Memory B cell (primary cell): ENCODE measurements around the gene ESM1.
A peak's percentile ranks its signal among the peaks of the same experiment; 100 is the strongest.

Experiments used
- ATAC-seq: fragments of 150-1000 bp; cut with Tn5 transposase; 2 replicates; pipeline ENCODE4 v1.10.0; 2021; ENCODE audit warnings: low read depth, mild to moderate bottlenecking, moderate library complexity
- DNase-seq, 2 donors: peaks; one replicate each; pipeline ENCODE4 v3.0.0; 2022; ENCODE audit warnings: low spot score in 2 of 2
- H3K27ac Mint-ChIP-seq: one replicate; pipeline ENCODE4 v1.8.0; 2022; ENCODE audit warnings: mild to moderate bottlenecking, moderate library complexity, mixed read lengths
- H3K27me3 Mint-ChIP-seq: one replicate; pipeline ENCODE4 v1.8.0; 2022; ENCODE audit warnings: mixed read lengths
- H3K36me3 Mint-ChIP-seq: one replicate; pipeline ENCODE4 v1.8.0; 2022; ENCODE audit warnings: mild to moderate bottlenecking, mixed read lengths
- H3K4me1 Mint-ChIP-seq: one replicate; pipeline ENCODE4 v1.8.0; 2022; ENCODE audit warnings: mixed read lengths
- H3K4me3 Mint-ChIP-seq: one replicate; pipeline ENCODE4 v1.8.0; 2022; ENCODE audit warnings: mild to moderate bottlenecking, moderate library complexity, mixed read lengths
- H3K9me3 Mint-ChIP-seq: one replicate; pipeline ENCODE4 v1.8.0; 2022; ENCODE audit warnings: mixed read lengths

The ESM1 gene

GRCh38 chr5:54959673-54960418 is 25.5 kb downstream of the ESM1 start:
- ATAC-seq (no peak), DNase-seq (no peak)
- Mint-ChIP-seq H3K27ac (no peak overlapping the region), H3K4me3 (no peak overlapping the region), H3K4me1 (no peaks in the 10 kb centered on the region), H3K27me3 (peaks cover 15% of the 10 kb centered on the region), H3K36me3 (no peaks in the 10 kb centered on the region), H3K9me3 (no peaks in the 10 kb centered on the region)

- H3K36me3 Mint-ChIP-seq, result no peaks in the 10 kb centered on the region
- H3K9me3 Mint-ChIP-seq, result peaks cover 2% of the 10 kb centered on the region
- ATAC-seq, result no peak
- no peak overlapping the region for H3K4me3 Mint-ChIP-seq
- peaks cover 12% of the 10 kb centered on the region for H3K27me3 Mint-ChIP-seq
- no peaks in the 10 kb centered on the region for H3K4me1 Mint-ChIP-seq
- no peak overlapping the region for H3K27ac Mint-ChIP-seq
- DNase-seq, result no peak
Measured at GRCh38 chr5:54956922-54957321, 28.5 kb downstream of the ESM1 start.

- H3K27ac Mint-ChIP-seq, result no peak overlapping the region
- no peak overlapping the region for H3K4me3 Mint-ChIP-seq
- DNase-seq (no peak), ATAC-seq (no peak)
- peaks cover 3% of the 10 kb centered on the region for H3K9me3 Mint-ChIP-seq
- H3K36me3 Mint-ChIP-seq, result no peaks in the 10 kb centered on the region
- H3K4me1 Mint-ChIP-seq, result no peaks in the 10 kb centered on the region
- peaks cover 7% of the 10 kb centered on the region for H3K27me3 Mint-ChIP-seq
Measured at GRCh38 chr5:54947187-54947586, 38.2 kb downstream of the ESM1 start.

- Mint-ChIP-seq H3K27ac (no peak overlapping the region), H3K36me3 (no peaks in the 10 kb centered on the region), H3K4me3 (no peak overlapping the region), H3K9me3 (peaks cover 3% of the 10 kb centered on the region), H3K27me3 (peaks cover 7% of the 10 kb centered on the region), H3K4me1 (no peaks in the 10 kb centered on the region)
- no peak for DNase-seq
- no peak for ATAC-seq
Measured at GRCh38 chr5:54946306-54946819, 39.0 kb downstream of the ESM1 start.

GRCh38 chr5:54944364-54944763 is 41.0 kb downstream of the ESM1 start:
- Mint-ChIP-seq H3K27ac (no peak overlapping the region), H3K27me3 (peaks cover 10% of the 10 kb centered on the region), H3K4me3 (no peak overlapping the region), H3K9me3 (peaks cover 3% of the 10 kb centered on the region), H3K4me1 (no peaks in the 10 kb centered on the region), H3K36me3 (no peaks in the 10 kb centered on the region)
- no peak for ATAC-seq
- DNase-seq, result no peak

GRCh38 chr5:54942064-54942778 is 43.2 kb downstream of the ESM1 start:
- Mint-ChIP-seq H3K4me3 (no peak overlapping the region), H3K27me3 (peaks cover 7% of the 10 kb centered on the region), H3K27ac (no peak overlapping the region), H3K9me3 (no peaks in the 10 kb centered on the region), H3K4me1 (no peaks in the 10 kb centered on the region), H3K36me3 (no peaks in the 10 kb centered on the region)
- ATAC-seq, result peak; percentile 37
- no peak for DNase-seq

GRCh38 chr5:54936201-54936600 is 49.2 kb downstream of the ESM1 start:
- Mint-ChIP-seq H3K9me3 (no peaks in the 10 kb centered on the region), H3K27ac (no peak overlapping the region), H3K4me3 (no peak overlapping the region), H3K27me3 (peaks cover 10% of the 10 kb centered on the region), H3K36me3 (no peaks in the 10 kb centered on the region), H3K4me1 (no peaks in the 10 kb centered on the region)
- ATAC-seq (no peak), DNase-seq (no peak)

- Mint-ChIP-seq H3K4me1 (no peaks in the 10 kb centered on the region), H3K4me3 (no peak overlapping the region), H3K27me3 (peaks cover 7% of the 10 kb centered on the region), H3K9me3 (no peaks in the 10 kb centered on the region), H3K36me3 (no peaks in the 10 kb centered on the region), H3K27ac (no peak overlapping the region)
- DNase-seq (no peak), ATAC-seq (no peak)
Measured at GRCh38 chr5:54932789-54933188, 52.6 kb downstream of the ESM1 start.

- Mint-ChIP-seq H3K4me3 (no peak overlapping the region), H3K36me3 (no peaks in the 10 kb centered on the region), H3K27ac (no peak overlapping the region), H3K9me3 (peaks cover 5% of the 10 kb centered on the region), H3K27me3 (peaks cover 5% of the 10 kb centered on the region), H3K4me1 (no peaks in the 10 kb centered on the region)
- DNase-seq (no peak), ATAC-seq (no peak)
Measured at GRCh38 chr5:54930736-54931135, 54.7 kb downstream of the ESM1 start.
